Transverse colon (tissue), 4 donors: ENCODE results near the gene ZFP57. TPM values are rescaled to one million over a fixed set of nuclear protein-coding genes. Genes with fewer than 3 reads are reported as not detected.
A peak's percentile ranks its signal among the peaks of the same experiment; 100 is the strongest.

Experiments
- DNase-seq: peaks from one replicate; pipeline ENCODE4 v3.0.0-alpha.2; 2019
- H3K27ac ChIP-seq, 4 donors: fragments of 200-600 bp; sonication (generic); 2 replicates each; pipeline ENCODE4 v1.5.1; 2016 to 2018; ENCODE audit warnings: inconsistent platforms in 4 of 4
- H3K27me3 ChIP-seq: fragments of 200-600 bp; sonication (generic); 2 replicates; pipeline ENCODE4 v1.5.1; 2017; ENCODE audit warnings: inconsistent platforms
- H3K36me3 ChIP-seq, 4 donors: fragments of 200-600 bp; sonication (generic); 2 replicates each; pipeline ENCODE4 v1.5.1; 2017 to 2019; ENCODE audit warnings: inconsistent platforms in 4 of 4
- H3K4me1 ChIP-seq, 4 donors: fragments of 200-600 bp; sonication (generic); 2 replicates each; pipeline ENCODE4 v1.5.1; 2017 to 2020; ENCODE audit warnings: inconsistent platforms in 4 of 4
- H3K4me3 ChIP-seq, 4 donors: fragments of 200-600 bp; sonication (generic); 1 replicate in 1 of 4; 2 replicates in 3 of 4; pipeline versions ENCODE4 v1.5.1 to v1.6.1; 2017 to 2019; ENCODE audit warnings: inconsistent platforms in 4 of 4
- H3K9me3 ChIP-seq, 2 donors: fragments of 200-600 bp; sonication (generic); 2 replicates each; pipeline ENCODE4 v1.5.1; 2017 to 2019; ENCODE audit warnings: inconsistent platforms in 2 of 2
- EP300 ChIP-seq: sonication (generic); formaldehyde crosslinking; IDR thresholded peaks from one replicate; pipeline ENCODE4 v1.6.1; 2017; ENCODE audit warnings: antibody characterized with exemption, low read depth
- POLR2A ChIP-seq: fragments of 450-650 bp; IDR thresholded peaks from one replicate; pipeline ENCODE4 v1.6.1; 2016; ENCODE audit warnings: antibody characterized with exemption, mild to moderate bottlenecking, moderate library complexity
- POLR2AphosphoS5 ChIP-seq, 3 donors: sonication (generic); formaldehyde crosslinking; IDR thresholded peaks; one replicate each; pipeline ENCODE4 v1.6.1; 2016; ENCODE audit warnings: antibody characterized with exemption in 3 of 3
- WGBS, 2 donors: methylation state at CpG; one replicate each; pipeline ENCODE4 v1.1.5; 2018; ENCODE audit warnings: low coverage in 1 of 2; 5-methylcytosine and 5-hydroxymethylcytosine counted together
- in situ Hi-C, 4 donors: fragments of 200-750 bp; cut with MboI; loops; one replicate each; pipeline versions ENCODE4 v1.15.0 to v1.15.1; 2017; ENCODE audit warnings: low sequenced_read_pairs in 3 of 4, low pct_ligation_motif_present in 1 of 4, low pct_unique_long_range_greater_than_20kb in 1 of 4
- intact Hi-C: fragments of 100-400 bp; cut with DNase I; formaldehyde crosslinking; loops from one replicate; pipeline ENCODE4 v1.15.1; 2023; ENCODE audit warnings: low total_unique reads
- total RNA-seq, 4 donors: library from RNA; depleted of rRNA; stranded (reverse); fragments of >200 nt; gene quantifications; one replicate each; pipeline ENCODE4 v1.1.0, GENCODE V29; 2016
- TF ChIP-seq, protein P1 (sequence below), 5 experiments: fragments of 200-600 bp in 3 of 5; fragments of 450-650 bp in 2 of 5; sonication (generic) in 3 of 5; IDR thresholded peaks; 1 replicate in 2 of 5; 2 replicates in 3 of 5; pipeline ENCODE4 v1.5.1; 2016 to 2017; ENCODE audit warnings: antibody characterized with exemption in 5 of 5, inconsistent platforms in 3 of 5, mild to moderate bottlenecking in 2 of 5, moderate library complexity in 1 of 5

ZFP57 gene
- total RNA-seq, 4 donors from 2014 or later = 0.27 TPM; not detected in 3

DNA sequence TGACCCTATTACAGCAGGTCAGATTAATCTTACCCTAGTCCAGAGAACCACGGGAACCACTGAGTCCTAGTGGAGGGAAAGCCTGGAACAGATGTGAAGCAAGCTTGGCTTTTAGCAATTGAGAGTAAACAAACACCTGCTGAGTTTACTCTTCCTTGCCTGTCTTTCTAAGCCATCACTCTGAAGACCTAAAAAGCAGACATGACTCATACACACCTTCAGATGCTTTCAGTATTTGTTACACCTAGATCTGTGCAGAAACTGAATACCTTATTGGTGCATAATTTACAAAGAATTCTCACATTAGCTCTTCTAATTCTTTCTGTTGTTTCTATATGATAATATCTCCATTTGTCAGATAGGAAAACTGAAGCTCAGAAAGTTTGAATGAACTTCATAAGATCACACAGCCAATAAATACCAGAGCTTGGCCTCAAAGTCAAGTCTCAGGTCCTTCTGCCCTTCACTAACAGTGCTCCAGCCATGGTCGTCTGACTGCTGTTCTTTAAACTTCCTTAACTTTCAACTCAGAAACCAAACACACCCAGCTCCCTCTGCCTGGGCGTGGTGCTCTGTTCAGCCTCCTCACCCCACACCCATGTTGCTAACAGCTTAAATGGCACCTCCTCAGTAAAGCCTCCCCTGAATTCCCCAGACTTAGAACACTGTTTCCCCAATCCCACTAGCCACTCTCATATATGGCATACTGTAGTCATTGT, 39.4 kb downstream of the ZFP57 start:
- H3K4me3 ChIP-seq = no peak overlapping the region
- 18 to 27% methylated on average over 3 of the region's 3 CpGs for WGBS, 2 donors
- intact Hi-C loops (no loop called here), in situ Hi-C loops (no loop called here)
- peaks cover 0 to 21% (median 5%) of the 10 kb centered on the region in 4 donors for H3K4me1 ChIP-seq
- H3K36me3 ChIP-seq = no peaks in the 10 kb centered on the region
- DNase-seq = peak; percentile 69
- no peaks in the 10 kb centered on the region for H3K9me3 ChIP-seq
- TF ChIP-seq EP300 (no peak), POLR2AphosphoS5 (IDR thresholded peaks at IDR 0.05) (no peak), POLR2A (no peak)
- TF ChIP-seq, protein P1, sequence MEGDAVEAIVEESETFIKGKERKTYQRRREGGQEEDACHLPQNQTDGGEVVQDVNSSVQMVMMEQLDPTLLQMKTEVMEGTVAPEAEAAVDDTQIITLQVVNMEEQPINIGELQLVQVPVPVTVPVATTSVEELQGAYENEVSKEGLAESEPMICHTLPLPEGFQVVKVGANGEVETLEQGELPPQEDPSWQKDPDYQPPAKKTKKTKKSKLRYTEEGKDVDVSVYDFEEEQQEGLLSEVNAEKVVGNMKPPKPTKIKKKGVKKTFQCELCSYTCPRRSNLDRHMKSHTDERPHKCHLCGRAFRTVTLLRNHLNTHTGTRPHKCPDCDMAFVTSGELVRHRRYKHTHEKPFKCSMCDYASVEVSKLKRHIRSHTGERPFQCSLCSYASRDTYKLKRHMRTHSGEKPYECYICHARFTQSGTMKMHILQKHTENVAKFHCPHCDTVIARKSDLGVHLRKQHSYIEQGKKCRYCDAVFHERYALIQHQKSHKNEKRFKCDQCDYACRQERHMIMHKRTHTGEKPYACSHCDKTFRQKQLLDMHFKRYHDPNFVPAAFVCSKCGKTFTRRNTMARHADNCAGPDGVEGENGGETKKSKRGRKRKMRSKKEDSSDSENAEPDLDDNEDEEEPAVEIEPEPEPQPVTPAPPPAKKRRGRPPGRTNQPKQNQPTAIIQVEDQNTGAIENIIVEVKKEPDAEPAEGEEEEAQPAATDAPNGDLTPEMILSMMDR (IDR thresholded peaks at IDR 0.05) = no peak
- peak overlapping the region in 3 of 4 donors; percentile 37 to 67 (median 45) for H3K27ac ChIP-seq
- no peaks in the 10 kb centered on the region for H3K27me3 ChIP-seq

DNA sequence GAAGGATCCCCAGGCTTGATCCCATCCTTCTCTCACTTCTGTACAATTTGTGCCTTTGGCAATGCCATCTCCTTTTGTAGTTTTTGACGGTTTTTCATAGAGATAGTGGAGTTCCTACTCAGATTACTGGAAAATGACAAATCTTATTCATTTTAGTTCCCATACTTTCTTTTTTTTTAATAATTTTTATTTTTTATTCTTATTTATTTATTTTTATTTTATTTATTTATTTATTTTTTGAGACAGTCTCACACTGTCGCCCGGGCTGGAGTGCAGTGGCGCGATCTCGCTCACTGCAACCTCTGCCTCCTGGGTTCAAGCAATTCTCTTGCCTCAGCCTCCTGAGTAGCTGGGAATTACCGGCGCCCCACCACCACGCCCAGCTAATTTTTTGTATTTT, 43.7 kb downstream of the ZFP57 start:
- H3K36me3 ChIP-seq = no peaks in the 10 kb centered on the region
- intact Hi-C loops (no loop called here), in situ Hi-C loops (no loop called here)
- H3K4me1 ChIP-seq = peaks cover 0 to 32% (median 11%) of the 10 kb centered on the region in 4 donors
- no peaks in the 10 kb centered on the region for H3K9me3 ChIP-seq
- 98 to 100% methylated on average over 1 to 9 of the region's 9 CpGs for WGBS, 2 donors
- no peak overlapping the region for H3K27ac ChIP-seq
- no peak overlapping the region for H3K4me3 ChIP-seq
- DNase-seq = no peak
- peaks cover under 1% of the 10 kb centered on the region for H3K27me3 ChIP-seq
- TF ChIP-seq, protein P1 (IDR thresholded peaks at IDR 0.05) = no peak
- TF ChIP-seq POLR2AphosphoS5 (IDR thresholded peaks at IDR 0.05) = no peak
- no peak for TF ChIP-seq POLR2A
- TF ChIP-seq EP300 = no peak

DNA sequence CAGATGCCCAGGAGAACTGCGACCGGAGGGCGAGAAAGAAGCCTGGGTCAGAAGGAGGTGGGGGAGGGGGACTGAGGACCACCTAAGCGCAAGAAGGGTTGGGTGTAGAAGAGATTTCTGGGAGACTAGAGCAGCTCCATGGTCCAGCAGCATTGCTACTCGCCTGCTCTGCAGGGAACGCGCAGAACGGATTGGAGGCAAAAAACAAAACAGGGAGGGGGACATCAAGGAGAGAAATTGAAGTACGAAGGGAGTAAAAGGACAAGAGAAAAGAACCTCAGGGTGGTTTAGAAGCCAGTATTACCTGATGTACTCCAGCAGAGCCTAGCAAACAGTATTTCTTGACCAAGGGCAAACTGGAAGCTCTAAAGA, 47.4 kb downstream of the ZFP57 start:
- no peak for DNase-seq
- intact Hi-C loops = no loop called here

DNA sequence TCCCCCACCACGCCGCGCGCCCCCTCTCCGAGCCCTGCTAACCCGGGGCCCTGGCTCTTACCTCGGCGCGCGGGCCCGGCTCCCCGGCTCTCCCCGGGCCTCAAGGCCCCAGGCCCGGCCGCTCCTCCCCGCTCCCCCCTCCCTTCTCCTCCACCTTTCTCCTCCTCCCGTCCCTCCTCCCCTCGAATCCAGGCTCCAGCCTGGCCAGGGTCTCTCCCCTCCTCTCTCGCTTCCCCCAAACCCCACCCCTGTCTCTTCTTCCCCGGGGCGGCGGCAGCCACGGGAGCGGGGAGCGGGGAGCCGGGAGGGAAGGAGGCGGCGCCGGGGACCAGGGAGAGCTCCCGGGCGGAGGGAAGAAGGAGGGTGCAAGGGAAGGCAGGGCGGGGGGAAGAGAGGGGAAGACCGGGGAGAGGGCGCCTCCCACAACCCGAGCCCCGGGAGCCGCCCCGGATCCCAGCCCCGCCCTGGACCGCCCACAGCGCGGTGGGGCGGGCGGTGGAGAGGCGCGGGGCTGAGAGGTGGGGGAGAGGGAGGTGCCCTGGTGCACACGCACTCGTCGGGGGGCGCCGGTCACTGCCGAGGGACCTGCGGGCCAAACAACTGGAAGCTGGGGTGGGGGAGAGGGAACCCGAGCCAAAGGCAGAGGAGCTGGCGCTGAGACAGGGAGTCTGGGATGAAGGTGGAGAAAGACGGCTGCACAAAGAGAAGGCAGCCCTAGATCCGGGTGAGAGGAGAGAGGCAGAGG, 48.0 kb downstream of the ZFP57 start, which contains the start of gene GABBR1:
TSS of gene GABBR1 (minus strand) at position 395 of the 745 bp plus-strand sequence. CDS start 798 bp downstream, outside the sequence.
- intact Hi-C loops = no loop called here
- Histone ChIP-seq H3K4me3 (peak within 1 kb of the TSS; percentile 25 to 96 (median 75)), H3K9me3 (no peaks in the 10 kb centered on the region), H3K36me3 (no peaks in the 10 kb centered on the region), H3K4me1 (peaks cover 5 to 41% (median 26%) of the 10 kb centered on the region in 4 donors), H3K27ac (peak within 1 kb of the TSS; percentile 76 to 88 (median 80)), H3K27me3 (peaks cover 30% of the 10 kb centered on the region)
- WGBS, 2 donors = 0 to 3% methylated on average over 1 to 28 of the region's 57 CpGs
- peak; percentile 90 for DNase-seq
- TF ChIP-seq POLR2AphosphoS5 (IDR thresholded peaks at IDR 0.05) = peak; percentile 45 to 76 (median 70)
- TF ChIP-seq POLR2A = peak; percentile 59
- no peak for TF ChIP-seq EP300
- TF ChIP-seq, protein P1 (IDR thresholded peaks at IDR 0.05) = no peak
- in situ Hi-C loops = no loop called here

More for the DNA sequence above, 47.4 kb downstream of the ZFP57 start:
- H3K4me1 ChIP-seq = peaks cover 5 to 36% (median 21%) of the 10 kb centered on the region in 4 donors
- H3K4me3 ChIP-seq = peak overlapping the region; percentile 25 to 96 (median 75)
- 0 to 11% methylated on average over 8 to 9 of the region's 9 CpGs for WGBS, 2 donors
- H3K9me3 ChIP-seq = no peaks in the 10 kb centered on the region
- peaks cover 25% of the 10 kb centered on the region for H3K27me3 ChIP-seq
- H3K36me3 ChIP-seq = no peaks in the 10 kb centered on the region
- TF ChIP-seq, protein P1 (IDR thresholded peaks at IDR 0.05) = no peak
- TF ChIP-seq POLR2AphosphoS5 (IDR thresholded peaks at IDR 0.05) (no peak), POLR2A (no peak), EP300 (no peak)
- peak overlapping the region; percentile 76 to 88 (median 80) for H3K27ac ChIP-seq
- in situ Hi-C loops = no loop called here
